AG04450 (cell line): ENCODE data around the gene CFAP119. TPM values are rescaled to one million over a fixed set of nuclear protein-coding genes. Genes with fewer than 3 reads are reported as not detected.

Experiments used
- CTCF ChIA-PET: fragments of 300-600, 350-600 bp; formaldehyde crosslinking; extraction: SDS; loops from one replicate; lab custom pipeline; 2022; ENCODE audit warnings: antibody characterized with exemption, inconsistent platforms; lab: Charles Lee
- POLR2A ChIA-PET: fragments of 350-600 bp; formaldehyde crosslinking; extraction: SDS; loops from one replicate; lab custom pipeline; 2021; ENCODE audit warnings: antibody characterized with exemption, inconsistent platforms; lab: Yijun Ruan, JAX
- DNase-seq: peaks from one replicate; pipeline ENCODE4 v3.0.0-alpha.2; 2011; ENCODE audit warnings: low read depth, low spot score
- H3K27ac ChIP-seq: one replicate; pipeline ENCODE4 v1.5.1; 2012; ENCODE audit warnings: low read depth, low read length, control low read depth
- H3K27me3 ChIP-seq: one replicate; pipeline ENCODE4 v1.6.0; 2012; ENCODE audit warnings: low read length; ENCODE audit not compliant: control insufficient read depth, insufficient read depth
- H3K4me3 ChIP-seq: 2 replicates; pipeline ENCODE4 v1.5.1; 2011; ENCODE audit warnings: mild to moderate bottlenecking, low read depth, low read length, control low read depth
- H3K9me3 ChIP-seq: 2 replicates; pipeline ENCODE4 v1.5.1; 2012; ENCODE audit warnings: low read length; ENCODE audit not compliant: control insufficient read depth, insufficient read depth
- CTCF ChIP-seq: IDR thresholded peaks from 2 replicates; pipeline ENCODE4 v1.5.1; 2011; ENCODE audit warnings: low read depth, low read length, control low read depth, inconsistent platforms
- polyA plus RNA-seq: library from polyadenylated mRNA; depleted of rRNA; stranded (reverse); fragments of >200 nt; gene quantifications from 2 replicates; pipeline ENCODE4 v1.2.3, GENCODE V29; 2011

Gene CFAP119
- polyA plus RNA-seq, 1 experiment, result 3.1 TPM

GRCh38 chr16:30766933-30767284 is 5.0 kb upstream of the CFAP119 start:
- Histone ChIP-seq H3K27me3 (no peaks in the 10 kb centered on the region), H3K9me3 (no peaks in the 10 kb centered on the region; the same call in 1 of the 2 replicates), H3K4me3 (no peak overlapping the region), H3K27ac (no peak overlapping the region)
- no peak for DNase-seq
- CTCF ChIA-PET, result no interaction called here
- POLR2A ChIA-PET, result no interaction called here
- TF ChIP-seq CTCF, result no peak

DNA sequence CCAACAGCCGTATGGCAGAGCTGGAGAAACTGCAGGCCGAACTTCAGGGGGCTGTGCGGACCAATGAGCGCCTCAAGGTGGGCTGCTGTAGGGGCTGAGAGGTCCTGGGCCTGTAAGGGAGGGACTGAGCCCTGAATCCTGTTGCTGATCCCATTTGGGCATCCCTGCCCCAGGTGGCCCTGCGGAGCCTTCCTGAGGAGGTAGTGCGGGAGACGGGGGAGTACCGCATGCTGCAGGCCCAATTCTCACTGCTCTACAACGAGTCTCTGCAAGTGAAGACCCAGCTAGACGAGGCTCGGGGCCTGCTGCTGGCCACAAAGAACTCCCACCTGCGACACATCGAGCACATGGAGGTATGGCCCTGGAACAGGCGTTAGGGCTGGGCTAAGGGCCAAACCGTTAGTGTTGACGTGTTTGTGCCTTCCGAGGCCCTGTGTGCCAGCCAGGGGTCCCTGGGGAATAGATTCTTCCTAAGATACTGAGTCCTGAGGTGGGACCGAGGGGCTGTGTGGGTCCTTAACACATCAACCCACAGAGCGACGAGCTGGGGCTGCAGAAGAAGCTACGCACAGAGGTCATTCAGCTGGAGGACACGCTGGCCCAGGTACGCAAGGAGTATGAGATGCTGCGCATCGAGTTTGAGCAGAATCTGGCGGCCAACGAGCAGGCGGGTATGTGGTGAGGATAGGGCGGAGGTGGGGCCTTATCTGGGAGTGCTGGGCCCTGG is 4.5 kb upstream of the CFAP119 start:
- DNase-seq, result no peak
- Histone ChIP-seq H3K9me3 (no peaks in the 10 kb centered on the region; the same call in 1 of the 2 replicates), H3K27me3 (no peaks in the 10 kb centered on the region), H3K4me3 (no peak overlapping the region), H3K27ac (no peak overlapping the region)
- POLR2A ChIA-PET, result no interaction called here
- CTCF ChIA-PET, result no interaction called here
- TF ChIP-seq CTCF, result no peak

DNA sequence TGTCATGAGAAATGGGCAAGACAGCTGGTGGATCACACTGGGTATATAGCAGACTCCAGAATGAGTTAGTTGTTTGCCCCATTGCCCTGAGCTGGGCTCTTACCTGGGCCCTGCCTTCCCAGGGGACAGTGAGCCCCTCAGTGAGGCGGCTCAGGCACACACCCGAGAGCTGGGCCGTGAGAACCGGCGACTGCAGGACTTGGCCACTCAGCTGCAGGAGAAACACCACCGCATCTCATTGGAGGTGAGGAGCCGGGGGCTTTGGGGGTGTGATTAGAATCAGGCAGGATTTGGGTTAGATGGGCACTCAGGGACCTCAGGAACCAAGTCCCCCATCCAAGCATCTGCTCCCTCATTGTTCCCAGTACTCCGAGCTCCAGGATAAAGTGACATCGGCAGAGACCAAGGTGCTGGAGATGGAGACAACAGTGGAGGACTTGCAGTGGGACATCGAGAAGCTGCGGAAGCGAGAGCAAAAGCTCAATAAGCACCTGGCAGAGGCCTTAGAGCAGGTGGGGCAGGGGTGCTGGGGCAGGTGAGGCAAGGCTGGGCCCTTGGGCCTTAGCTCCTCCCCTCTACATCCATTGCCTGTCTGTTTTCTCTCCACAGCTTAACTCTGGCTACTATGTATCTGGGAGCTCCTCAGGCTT is 3.1 kb upstream of the CFAP119 start:
- no peak for TF ChIP-seq CTCF
- Histone ChIP-seq H3K27ac (no peak overlapping the region), H3K9me3 (no peaks in the 10 kb centered on the region; the same call in 1 of the 2 replicates), H3K27me3 (no peaks in the 10 kb centered on the region), H3K4me3 (no peak overlapping the region)
- ChIA-PET CTCF (no interaction called here), POLR2A (no interaction called here)
- no peak for DNase-seq

- H3K27me3 ChIP-seq, result no peaks in the 10 kb centered on the region
- DNase-seq, result no peak
- H3K27ac ChIP-seq, result no peak overlapping the region
- no peak for TF ChIP-seq CTCF
- H3K4me3 ChIP-seq, result no peak overlapping the region
- CTCF ChIA-PET, result no interaction called here
- H3K9me3 ChIP-seq, result no peaks in the 10 kb centered on the region; the same call in 1 of the 2 replicates
- POLR2A ChIA-PET, result interaction anchor here (0.9 kb wide), 1 partner anchor 10 kb away, joined by 3 read pairs; no protein-coding TSS in a partner anchor
These were observed 2.2 kb upstream of the CFAP119 start for GRCh38 chr16:30764086-30764485.
